ENCODE data around the gene BLVRB.
A peak's percentile ranks its signal among the peaks of the same experiment; 100 is the strongest.
"Not testable (repeated sequence)": the region's sequence is repeated elsewhere in the genome, so short reads cannot be mapped to it uniquely, and the experiment has no call there.

The BLVRB gene

GRCh38 chr19:40421993-40422747, 43.4 kb downstream of the BLVRB start:
- DNase-seq: no peak

- DNase-seq: peak; percentile 67 to 72
Observed at GRCh38 chr19:40420766-40421765, 44.5 kb downstream of the BLVRB start.

GRCh38 chr19:40420451-40420765, 45.1 kb downstream of the BLVRB start:
- no peak for DNase-seq

DNA sequence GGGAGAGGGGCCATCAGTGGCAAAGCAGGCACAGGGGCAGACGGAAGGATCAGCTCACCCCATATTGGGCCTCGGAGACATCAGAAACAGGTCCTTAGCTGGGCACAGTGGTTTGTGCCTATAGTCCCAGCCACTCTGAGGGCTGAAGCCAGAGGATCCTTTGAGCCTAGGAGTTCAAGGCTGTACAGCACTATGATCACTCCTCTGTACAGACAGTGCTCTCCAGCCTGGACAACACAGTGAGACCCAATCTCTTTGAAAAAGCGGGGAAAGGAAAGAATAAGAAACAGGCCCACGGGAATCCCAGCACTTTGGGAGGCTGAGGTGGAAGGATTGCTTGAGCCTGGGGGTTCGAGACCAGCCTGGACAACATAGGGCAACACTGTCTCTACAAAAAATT, 45.8 kb downstream of the BLVRB start:
- no peak for DNase-seq

DNA sequence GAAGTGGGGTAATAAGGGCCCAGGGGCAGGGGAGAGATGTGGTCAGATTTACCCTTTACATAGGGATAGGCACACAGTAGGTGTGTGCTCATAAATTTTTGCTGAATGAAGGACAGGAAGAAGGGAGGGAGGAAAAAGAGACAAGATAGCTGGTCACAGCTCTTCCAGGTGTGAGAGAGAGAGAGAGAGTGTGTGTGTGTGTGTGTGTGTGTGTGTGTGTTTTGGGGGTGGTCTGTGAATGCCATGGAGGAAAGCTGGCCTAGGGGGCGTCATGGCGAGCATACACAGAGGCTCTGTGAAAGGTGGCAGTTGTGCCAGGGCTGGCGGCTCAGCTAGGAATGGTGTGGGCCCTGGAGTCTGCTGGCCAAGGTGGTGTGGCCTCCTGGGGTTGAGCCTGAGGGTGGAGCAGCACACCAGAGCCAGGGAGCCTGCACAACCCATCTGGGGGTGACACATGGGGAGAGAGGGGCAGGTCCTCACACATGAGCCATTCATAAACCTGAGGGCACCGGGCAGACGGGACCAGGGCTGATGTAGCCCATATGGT, 46.4 kb downstream of the BLVRB start:
- no peak for DNase-seq

DNA sequence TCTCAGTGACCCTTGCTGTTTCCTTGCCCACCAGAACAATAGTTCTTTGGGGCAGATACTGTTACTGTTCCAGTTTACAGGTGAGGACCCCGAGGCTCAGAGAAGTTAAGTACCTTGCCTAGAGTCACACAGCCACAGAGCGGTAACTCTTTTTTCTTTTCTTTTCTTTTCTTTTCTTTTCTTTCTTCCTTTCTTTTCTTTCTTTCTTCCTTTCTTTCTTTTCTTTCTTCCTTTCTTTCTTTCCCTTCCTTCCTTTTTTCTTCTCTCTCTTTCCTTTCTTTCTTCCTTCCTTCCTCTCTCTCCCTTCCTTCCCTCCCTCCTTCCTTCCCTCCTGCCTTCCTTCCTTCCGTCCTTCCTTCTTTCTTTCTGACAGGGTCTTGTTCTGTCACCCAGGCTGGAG, 47.5 kb downstream of the BLVRB start:
- DNase-seq: no peak

DNA sequence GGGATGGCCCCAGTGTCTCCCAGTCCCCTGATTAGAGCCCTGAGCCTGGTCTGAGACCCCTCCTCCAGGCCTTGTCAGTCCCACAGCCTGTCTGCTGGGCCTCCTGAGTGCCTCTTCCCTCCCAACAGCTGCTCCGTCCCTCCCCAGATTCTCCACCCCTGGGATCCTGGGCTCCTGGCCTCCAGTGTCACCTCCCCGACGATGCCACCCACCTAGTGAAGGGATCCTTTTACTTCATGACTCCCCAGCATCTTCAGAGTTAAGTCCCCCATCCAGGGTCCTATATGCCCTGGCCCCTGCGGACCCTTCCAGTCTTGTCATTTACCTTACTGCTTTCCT, 47.9 kb downstream of the BLVRB start:
- DNase-seq: no peak

DNA sequence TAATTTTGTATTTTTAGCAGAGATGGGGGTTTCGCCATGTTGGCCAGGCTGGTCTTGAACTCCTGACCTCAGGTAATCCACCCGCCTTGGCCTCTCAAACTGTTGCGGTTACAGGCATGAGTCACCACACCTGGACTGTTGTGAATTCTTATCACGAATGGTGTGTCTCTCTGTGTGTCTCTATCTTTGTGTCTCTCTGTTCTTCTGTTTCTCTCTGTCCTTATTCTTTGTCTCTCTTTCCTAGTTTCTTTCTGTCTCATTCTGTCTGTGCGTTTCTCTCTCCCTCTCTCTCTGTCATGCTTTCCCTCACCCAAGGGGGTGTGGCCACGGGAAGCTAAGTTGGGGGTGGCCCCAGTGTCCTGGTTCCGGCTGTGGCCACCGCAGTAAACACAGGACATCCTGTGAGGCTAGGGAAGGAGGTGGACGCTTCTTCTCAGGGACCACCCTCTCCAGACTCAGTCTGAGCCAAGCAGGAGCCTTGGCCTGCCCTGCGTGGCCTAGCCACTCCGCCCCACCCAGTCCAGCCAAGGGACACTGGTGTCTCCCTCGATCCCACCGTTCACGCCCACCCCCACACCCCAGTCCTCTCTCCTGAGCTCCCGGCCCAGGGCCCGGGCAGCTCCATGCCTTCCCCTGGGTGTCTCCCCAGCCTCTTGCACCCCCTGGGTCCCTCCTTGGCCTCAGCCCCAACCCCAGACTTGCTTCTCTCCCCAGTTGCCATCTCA, 48.5 kb downstream of the BLVRB start:
- no peak for DNase-seq

- no peak for DNase-seq
Observed at GRCh38 chr19:40415768-40416167, 49.8 kb downstream of the BLVRB start.

- no peak for DNase-seq
Observed at GRCh38 chr19:40414542-40415535, 50.7 kb downstream of the BLVRB start.

- no peak for DNase-seq
Observed at GRCh38 chr19:40413291-40413845, 52.2 kb downstream of the BLVRB start, which contains the start of gene PRX. Gene PRX, minus strand, starts transcription at chr19:40413378. Its CDS starts 5,446 bp downstream, at chr19:40407932.

DNA sequence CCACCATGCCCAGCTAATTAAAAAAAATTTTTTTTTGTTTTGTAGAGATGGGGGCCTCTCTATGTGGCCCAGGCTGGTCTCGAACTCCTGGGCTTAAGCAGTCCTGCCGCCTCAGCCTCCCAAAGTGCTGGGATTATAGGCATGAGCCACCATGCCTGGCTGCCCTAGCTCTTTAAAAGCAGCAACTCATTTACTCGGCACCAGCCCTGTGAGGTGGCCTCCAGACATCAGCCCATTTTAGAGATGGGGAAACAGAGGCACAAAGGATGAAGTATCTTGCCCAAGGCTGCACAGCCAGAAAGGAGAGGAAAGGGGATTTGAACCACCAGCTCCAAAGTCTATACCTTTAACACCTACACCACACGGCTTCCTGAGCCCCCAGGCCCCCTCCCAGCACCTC, 52.7 kb downstream of the BLVRB start:
- no peak for DNase-seq

GRCh38 chr19:40411958-40412499, 53.5 kb downstream of the BLVRB start:
- DNase-seq: no peak

DNA sequence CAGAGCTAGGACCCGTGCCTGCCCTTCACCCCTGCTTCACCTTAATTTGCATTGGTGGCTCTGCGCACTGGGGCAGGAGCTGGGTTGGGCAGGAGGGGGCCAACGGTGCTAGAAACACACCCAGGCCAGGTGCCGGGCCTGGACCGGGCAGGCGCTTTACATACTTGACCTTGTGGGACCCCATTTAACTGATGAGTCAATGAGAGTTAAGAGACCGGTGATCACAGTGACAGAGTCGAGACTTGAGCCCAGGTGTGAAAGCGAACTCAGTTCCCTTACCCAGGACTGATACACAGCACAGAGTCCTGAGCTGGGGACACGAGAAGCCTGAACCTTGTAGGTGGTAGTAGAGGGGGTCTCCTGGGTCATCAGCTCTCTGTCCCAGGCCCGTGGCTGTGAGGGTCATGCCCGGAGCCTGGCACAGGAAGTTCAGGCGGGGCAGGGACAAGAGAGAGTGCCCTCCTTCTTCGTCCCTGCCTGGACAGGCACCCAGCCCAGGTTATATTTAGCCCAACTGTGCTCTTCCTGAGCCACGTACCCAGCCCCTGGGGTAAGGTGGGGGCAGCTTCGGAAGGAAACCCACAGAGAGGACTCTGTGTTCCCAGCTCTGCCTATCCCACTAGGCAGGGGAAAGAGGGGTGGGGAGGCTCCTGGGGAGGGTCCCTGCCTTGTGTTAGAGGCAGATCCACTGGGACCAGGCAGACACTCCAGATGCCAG, 54.3 kb downstream of the BLVRB start:
- no peak for DNase-seq

GRCh38 chr19:40410030-40410389, 55.5 kb downstream of the BLVRB start:
- DNase-seq: no peak

DNA sequence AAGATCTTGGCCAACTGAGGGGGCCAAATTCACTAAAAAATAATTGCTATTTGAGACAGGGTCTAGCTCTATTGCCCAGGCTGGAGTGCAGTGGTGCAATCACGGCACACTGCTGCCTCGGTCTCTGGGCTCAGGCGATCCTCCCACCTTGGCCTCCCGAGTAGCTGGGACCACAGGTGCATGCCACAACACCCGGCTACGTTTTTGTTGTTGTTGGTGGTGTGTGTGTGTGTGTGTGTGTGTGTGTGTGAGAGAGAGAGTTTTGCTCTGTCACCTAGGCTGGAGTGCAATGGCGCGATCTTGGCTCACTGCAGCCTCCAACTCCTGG, 57.0 kb downstream of the BLVRB start:
- not testable (repeated sequence) for DNase-seq

DNA sequence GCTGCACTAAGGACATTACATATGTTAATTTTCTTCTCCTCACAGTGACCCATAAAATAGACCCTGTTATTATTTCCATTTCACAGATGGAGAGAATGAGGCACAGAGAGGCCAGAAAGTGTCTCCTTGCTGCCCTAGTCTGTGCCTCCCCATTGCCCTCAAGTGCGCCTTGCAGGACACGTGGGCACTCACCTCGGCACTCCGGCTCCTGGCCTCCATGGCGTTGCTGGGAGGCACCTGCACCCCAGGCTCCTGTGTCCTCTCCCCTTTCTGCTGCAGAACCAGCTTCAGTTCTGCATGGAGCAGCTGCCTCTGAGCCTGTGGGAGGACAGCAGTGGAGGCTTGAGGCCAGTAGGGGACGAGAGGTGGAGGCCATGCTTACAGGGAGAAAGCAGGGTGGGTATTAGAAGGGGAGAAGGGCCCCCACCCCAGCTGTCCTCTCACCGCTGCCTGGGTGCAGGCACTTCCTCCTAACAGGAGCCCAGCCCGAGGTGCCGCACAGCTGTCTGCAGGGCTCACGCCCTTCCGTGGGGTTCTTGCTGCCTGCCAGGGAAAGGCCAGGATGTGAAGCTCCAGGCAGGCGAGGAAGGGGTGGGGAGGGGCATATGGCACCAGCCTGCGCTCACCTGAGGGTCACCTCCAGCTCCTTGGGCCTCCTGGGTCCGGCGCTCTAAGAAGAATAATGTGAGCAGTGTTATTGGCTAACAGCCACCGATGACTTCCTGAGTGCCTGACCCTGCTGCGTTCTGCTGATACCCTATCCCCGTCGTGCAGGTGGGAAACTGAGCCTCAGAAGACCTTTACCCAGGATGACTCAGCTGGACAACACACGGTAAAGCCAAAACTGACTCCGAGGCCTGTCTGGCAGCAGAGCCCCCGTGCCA, 57.6 kb downstream of the BLVRB start:
- no peak for DNase-seq

DNA sequence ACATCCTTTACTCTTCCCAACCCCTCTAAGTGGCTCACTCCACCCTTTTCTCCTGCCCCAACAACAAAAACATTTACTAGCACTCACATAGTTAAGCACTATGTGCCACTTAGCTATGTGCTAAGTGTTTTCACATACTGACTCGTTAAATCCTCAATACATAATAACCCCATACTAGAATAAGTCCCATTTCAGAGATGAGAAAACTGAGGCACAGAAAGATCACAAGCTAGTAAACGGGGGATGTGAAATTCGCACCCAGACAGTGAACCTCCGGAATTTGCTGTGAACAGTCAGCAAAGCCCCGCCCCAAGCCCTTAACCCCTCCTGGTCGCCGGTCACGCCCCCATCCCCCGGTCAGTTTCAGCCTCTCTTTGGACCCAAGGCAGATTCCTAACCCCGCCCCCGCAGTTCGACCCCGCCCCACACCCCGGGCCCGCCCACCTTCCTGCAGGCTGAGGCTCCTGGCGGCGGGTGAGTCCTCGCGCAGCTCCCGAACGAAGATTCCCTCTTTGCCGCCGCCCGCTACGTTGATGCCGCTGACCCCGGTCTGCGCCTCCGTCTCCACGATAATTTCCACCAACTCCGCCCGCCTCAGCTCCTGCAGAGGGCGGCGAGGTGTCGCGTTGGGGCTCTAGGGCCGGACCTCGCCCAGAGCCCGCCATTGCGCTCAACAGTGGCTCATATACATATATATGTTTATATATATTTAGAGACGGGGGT, 62.1 kb downstream of the BLVRB start:
- DNase-seq: peak; percentile 69 to 74

DNA sequence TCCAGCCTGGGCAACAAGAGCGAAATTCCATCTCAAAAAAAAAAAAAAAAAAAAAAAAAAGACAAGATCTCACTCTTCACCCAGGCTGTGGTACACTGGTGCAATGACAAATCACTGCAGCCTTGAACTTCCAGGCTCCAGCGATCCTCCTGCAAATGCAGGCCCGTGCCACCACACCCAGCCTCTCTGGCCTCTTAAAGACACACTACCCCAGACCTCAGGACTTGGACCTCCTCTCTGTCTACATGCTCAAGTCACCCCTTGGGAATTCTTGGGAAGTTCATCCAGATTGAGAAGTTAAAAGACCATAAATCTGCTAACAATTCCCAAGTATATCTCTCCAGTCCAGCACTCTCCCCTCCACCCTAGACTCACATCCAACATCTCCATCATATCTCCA, 65.0 kb downstream of the BLVRB start:
- no peak for DNase-seq

All from AML-193 (cell line).